ENCODE data around the gene MYOZ3. TPM values are rescaled to one million over a fixed set of nuclear protein-coding genes. Genes with fewer than 3 reads are reported as not detected.

Gene MYOZ3, protein sequence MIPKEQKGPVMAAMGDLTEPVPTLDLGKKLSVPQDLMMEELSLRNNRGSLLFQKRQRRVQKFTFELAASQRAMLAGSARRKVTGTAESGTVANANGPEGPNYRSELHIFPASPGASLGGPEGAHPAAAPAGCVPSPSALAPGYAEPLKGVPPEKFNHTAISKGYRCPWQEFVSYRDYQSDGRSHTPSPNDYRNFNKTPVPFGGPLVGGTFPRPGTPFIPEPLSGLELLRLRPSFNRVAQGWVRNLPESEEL
- total RNA-seq: 1 to 10 TPM in 2 of 6 donors, under 1 TPM in 3, not detected in 1; 0.61 to 2.8 (median 0.89) TPM

DNA sequence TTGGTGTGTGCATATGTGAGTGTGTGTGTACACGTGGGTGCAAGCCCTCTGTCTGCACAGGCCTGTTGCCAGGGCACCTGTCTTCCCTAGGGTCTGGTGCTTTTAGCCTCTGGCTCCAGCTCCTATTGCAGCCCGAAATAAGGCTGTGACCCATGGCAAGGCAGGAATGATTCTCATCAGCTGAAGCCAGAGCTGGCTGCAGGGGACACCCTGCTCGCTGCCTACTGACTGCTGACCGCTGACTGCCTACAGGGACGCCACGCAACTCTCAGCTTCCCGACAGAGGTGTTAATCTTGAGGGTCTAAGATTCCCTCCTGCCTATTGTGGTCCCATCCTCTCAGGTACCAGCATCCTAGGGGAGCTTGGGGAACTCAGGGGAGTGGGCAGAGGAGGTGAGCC lies at the start of gene MYOZ3:
Gene MYOZ3 (plus strand): TSS at position 166 of the 400 bp plus-strand sequence. CDS start 1,691 bp downstream, outside the sequence.
- no peak for TF ChIP-seq EP300 (IDR thresholded peaks at IDR 0.05)
- no peak for TF ChIP-seq POLR2A (IDR thresholded peaks at IDR 0.05)
- TF ChIP-seq, protein P1, sequence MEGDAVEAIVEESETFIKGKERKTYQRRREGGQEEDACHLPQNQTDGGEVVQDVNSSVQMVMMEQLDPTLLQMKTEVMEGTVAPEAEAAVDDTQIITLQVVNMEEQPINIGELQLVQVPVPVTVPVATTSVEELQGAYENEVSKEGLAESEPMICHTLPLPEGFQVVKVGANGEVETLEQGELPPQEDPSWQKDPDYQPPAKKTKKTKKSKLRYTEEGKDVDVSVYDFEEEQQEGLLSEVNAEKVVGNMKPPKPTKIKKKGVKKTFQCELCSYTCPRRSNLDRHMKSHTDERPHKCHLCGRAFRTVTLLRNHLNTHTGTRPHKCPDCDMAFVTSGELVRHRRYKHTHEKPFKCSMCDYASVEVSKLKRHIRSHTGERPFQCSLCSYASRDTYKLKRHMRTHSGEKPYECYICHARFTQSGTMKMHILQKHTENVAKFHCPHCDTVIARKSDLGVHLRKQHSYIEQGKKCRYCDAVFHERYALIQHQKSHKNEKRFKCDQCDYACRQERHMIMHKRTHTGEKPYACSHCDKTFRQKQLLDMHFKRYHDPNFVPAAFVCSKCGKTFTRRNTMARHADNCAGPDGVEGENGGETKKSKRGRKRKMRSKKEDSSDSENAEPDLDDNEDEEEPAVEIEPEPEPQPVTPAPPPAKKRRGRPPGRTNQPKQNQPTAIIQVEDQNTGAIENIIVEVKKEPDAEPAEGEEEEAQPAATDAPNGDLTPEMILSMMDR (IDR thresholded peaks at IDR 0.05): no peak
- no peak for TF ChIP-seq POLR2AphosphoS5 (IDR thresholded peaks at IDR 0.05)
- 71 to 78% methylated on average over 1 to 7 of the region's 7 CpGs for WGBS, 2 donors
- Histone ChIP-seq H3K36me3 (no peaks in the 10 kb centered on the region), H3K9me3 (no peaks in the 10 kb centered on the region), H3K4me3 (no peak within 1 kb of the TSS), H3K4me1 (peaks cover 12 to 28% (median 18%) of the 10 kb centered on the region in 4 donors), H3K27me3 (no peaks in the 10 kb centered on the region), H3K27ac (peak within 1 kb of the TSS in 3 of 4 donors; percentile 3 to 49 (median 42))
- no peak for DNase-seq
- no peak for ATAC-seq (ENCODE audit: low FRiP score in 2 of 2)

DNA sequence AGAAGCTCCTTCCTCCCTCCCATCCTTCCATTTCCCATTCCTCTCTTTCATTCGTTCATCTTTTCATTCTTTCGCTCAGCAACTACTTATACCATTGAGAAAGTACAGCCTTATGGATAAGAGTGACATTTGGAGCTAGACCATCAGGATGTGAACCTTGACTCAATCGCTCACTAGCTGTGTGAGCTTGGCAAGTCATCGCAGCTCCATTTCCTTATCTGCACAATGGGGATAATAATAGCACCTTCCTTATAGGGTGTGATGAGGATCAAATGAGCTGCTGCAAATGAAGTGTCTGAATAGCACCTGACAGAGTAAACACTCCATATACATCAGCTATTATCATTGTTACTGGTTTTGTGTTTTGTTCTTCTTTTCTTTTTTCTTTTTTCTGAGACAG lies 48.6 kb upstream of the MYOZ3 start:
- no peaks in the 10 kb centered on the region for H3K9me3 ChIP-seq
- TF ChIP-seq POLR2A (IDR thresholded peaks at IDR 0.05): no peak
- peak in 1 of 2 donors; percentile 9 for TF ChIP-seq POLR2AphosphoS5 (IDR thresholded peaks at IDR 0.05)
- no peak for ATAC-seq (ENCODE audit: low FRiP score in 2 of 2)
- no peaks in the 10 kb centered on the region for H3K36me3 ChIP-seq
- peak overlapping the region in 2 of 4 donors; percentile 28 to 58 for H3K27ac ChIP-seq
- peaks cover 42 to 69% (median 60%) of the 10 kb centered on the region in 4 donors for H3K4me1 ChIP-seq
- H3K4me3 ChIP-seq: no peak overlapping the region
- WGBS, 2 donors: 57 to 62% methylated on average over 4 of the region's 4 CpGs
- H3K27me3 ChIP-seq: no peaks in the 10 kb centered on the region
- DNase-seq: no peak

DNA sequence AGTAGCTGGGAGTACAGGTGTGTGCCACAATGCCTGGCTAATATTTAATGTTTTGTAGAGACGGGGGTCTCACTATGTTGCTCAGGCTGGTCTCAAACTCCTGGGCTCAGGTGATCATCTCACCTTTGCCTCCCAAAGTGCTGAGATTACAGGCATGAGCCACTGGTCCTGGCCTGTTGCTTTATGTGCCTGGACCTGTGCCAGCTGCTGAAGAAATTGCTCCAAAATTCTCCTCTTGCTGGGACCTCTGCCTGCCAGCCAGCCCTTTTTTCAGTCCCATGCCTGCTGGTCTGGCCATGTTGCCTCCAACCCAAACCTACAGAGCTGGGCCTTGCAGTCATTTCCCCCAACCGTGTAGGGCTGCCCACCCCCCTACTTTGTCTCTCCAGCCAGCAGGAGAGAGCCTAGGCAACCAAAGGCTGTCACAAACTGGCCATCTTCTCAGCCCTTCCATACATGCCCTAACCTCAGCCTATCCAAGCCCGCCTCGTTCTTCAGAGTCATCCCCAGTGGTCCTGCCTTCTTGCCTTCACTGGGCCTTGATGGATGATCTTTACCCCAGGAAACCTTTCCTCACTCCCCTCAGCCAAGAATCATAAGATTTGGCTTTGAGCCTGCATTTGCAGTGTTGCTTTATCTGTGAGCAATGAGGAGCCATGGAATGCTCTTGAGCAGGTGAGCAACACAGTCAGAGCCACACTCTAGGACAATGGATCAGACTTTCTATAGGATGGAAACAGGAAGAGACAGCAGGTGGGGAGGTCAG lies 48.0 kb upstream of the MYOZ3 start:
- Histone ChIP-seq H3K27ac (peak overlapping the region in 2 of 4 donors; percentile 5 to 28), H3K9me3 (no peaks in the 10 kb centered on the region), H3K27me3 (no peaks in the 10 kb centered on the region), H3K4me1 (peaks cover 46 to 76% (median 65%) of the 10 kb centered on the region in 4 donors), H3K4me3 (no peak overlapping the region), H3K36me3 (no peaks in the 10 kb centered on the region)
- no peak for ATAC-seq (ENCODE audit: low FRiP score in 2 of 2)
- 76 to 80% methylated on average over 4 of the region's 4 CpGs for WGBS, 2 donors
- TF ChIP-seq, protein P1 (IDR thresholded peaks at IDR 0.05): no peak
- TF ChIP-seq POLR2AphosphoS5 (IDR thresholded peaks at IDR 0.05) (no peak), EP300 (IDR thresholded peaks at IDR 0.05) (no peak), POLR2A (IDR thresholded peaks at IDR 0.05) (no peak)
- no peak for DNase-seq

DNA sequence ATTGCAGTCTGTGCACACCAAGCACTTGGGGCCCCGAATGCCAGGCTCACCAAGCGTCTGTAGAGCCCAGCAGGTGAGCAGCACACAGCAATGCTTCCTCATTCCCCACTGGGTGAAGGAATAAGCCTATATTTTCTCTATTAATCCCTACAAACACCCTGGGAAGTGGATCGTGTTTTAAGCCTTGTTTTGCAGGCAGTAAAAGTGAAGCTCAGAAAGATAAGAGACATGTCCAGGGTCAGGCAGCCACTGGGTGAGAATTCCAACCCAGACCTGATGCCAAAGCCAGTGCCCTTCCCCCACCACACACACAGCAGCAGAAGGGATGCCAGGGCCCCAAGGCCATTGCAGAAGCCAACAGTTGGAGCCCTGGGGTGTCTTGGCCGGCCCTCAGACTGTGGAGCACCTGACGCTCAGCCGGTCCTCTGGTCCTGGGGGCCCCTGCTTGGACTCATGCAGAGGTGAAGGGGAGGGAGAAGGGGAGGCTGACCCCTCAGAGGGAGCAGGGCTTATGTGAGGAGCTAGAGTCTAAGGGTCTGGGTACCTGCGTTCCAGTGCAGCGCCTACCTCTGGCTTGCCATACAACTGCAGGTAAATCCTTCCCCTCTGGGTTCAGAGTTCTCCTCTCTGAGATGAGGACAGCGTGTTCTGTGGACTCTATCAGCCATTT lies 46.9 kb upstream of the MYOZ3 start:
- Histone ChIP-seq H3K4me3 (no peak overlapping the region), H3K27ac (no peak overlapping the region), H3K4me1 (peaks cover 54 to 86% (median 76%) of the 10 kb centered on the region in 4 donors), H3K36me3 (no peaks in the 10 kb centered on the region), H3K27me3 (no peaks in the 10 kb centered on the region), H3K9me3 (no peaks in the 10 kb centered on the region)
- DNase-seq (no peak), ATAC-seq (ENCODE audit: low FRiP score in 2 of 2) (no peak)
- WGBS, 2 donors: 80 to 86% methylated on average over 6 to 9 of the region's 9 CpGs
- TF ChIP-seq POLR2AphosphoS5 (IDR thresholded peaks at IDR 0.05) (no peak), EP300 (IDR thresholded peaks at IDR 0.05) (no peak), POLR2A (IDR thresholded peaks at IDR 0.05) (no peak)
- TF ChIP-seq, protein P1 (IDR thresholded peaks at IDR 0.05): no peak

DNA sequence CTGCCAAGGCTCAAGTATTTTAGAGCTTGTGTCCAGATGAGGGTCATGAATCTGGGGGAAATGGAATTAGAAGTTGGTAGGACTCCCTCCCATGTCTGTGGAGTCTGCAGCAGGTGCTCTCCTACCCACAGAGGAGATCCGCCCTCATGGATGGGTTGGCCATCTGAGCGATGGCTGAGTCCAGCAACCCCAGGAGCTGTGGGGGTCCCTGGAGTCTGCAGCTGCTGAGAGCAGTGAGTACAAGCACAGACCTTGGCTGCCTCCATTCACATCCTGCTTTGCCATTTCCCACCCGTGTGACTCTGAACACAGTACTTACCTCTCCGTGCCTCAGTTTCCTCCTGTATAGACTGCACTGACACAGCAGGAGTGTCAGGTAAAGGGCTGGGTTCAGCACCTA lies 46.4 kb upstream of the MYOZ3 start:
- H3K4me3 ChIP-seq: no peak overlapping the region
- ATAC-seq (ENCODE audit: low FRiP score in 2 of 2) (no peak), DNase-seq (no peak)
- no peaks in the 10 kb centered on the region for H3K36me3 ChIP-seq
- peak overlapping the region in 3 of 4 donors; percentile 52 to 68 (median 65) for H3K27ac ChIP-seq
- H3K27me3 ChIP-seq: no peaks in the 10 kb centered on the region
- 66 to 81% methylated on average over 2 to 4 of the region's 4 CpGs for WGBS, 2 donors
- TF ChIP-seq POLR2AphosphoS5 (IDR thresholded peaks at IDR 0.05): no peak
- TF ChIP-seq EP300 (IDR thresholded peaks at IDR 0.05): no peak
- no peak for TF ChIP-seq POLR2A (IDR thresholded peaks at IDR 0.05)
- TF ChIP-seq, protein P1 (IDR thresholded peaks at IDR 0.05): no peak
- no peaks in the 10 kb centered on the region for H3K9me3 ChIP-seq
- H3K4me1 ChIP-seq: peaks cover 58 to 88% (median 80%) of the 10 kb centered on the region in 4 donors
